Activated T-helper 17 cell treated with anti-CD3 and anti-CD28 coated beads, Interleukin-2, amount 50 U/mL, for 72 hours (primary cell): ENCODE measurements around the gene BTBD16. TPM values are rescaled to one million over a fixed set of nuclear protein-coding genes. Genes with fewer than 3 reads are reported as not detected.

Experiments used
- ATAC-seq: fragments of 150-1000 bp; cut with Tn5 transposase; replicated peaks from 2 replicates; pipeline ENCODE4 v1.10.0; 2021; ENCODE audit warnings: mild to moderate bottlenecking, moderate library complexity
- H3K27ac Mint-ChIP-seq: one replicate; pipeline ENCODE4 v1.8.0; 2022; ENCODE audit warnings: mixed read lengths
- H3K27me3 Mint-ChIP-seq: one replicate; pipeline ENCODE4 v1.8.0; 2022; ENCODE audit warnings: mixed read lengths
- H3K36me3 Mint-ChIP-seq: one replicate; pipeline ENCODE4 v1.8.0; 2022; ENCODE audit warnings: low read depth, mild to moderate bottlenecking, mixed read lengths
- H3K4me1 Mint-ChIP-seq: one replicate; pipeline ENCODE4 v1.8.0; 2022; ENCODE audit warnings: mixed read lengths
- H3K4me3 Mint-ChIP-seq: one replicate; pipeline ENCODE4 v1.8.0; 2022; ENCODE audit warnings: mild to moderate bottlenecking, mixed read lengths
- H3K9me3 Mint-ChIP-seq: one replicate; pipeline ENCODE4 v1.8.0; 2022; ENCODE audit warnings: mixed read lengths
- total RNA-seq, 2 donors: library from RNA; stranded (reverse); gene quantifications; one replicate each; pipeline ENCODE4 v1.2.3, GENCODE V29; 2022

The BTBD16 gene
- total RNA-seq, 2 donors from 2014 or later: not detected

- H3K36me3 Mint-ChIP-seq: no peaks in the 10 kb centered on the region
- H3K27ac Mint-ChIP-seq: no peak overlapping the region
- peaks cover 7% of the 10 kb centered on the region for H3K27me3 Mint-ChIP-seq
- H3K9me3 Mint-ChIP-seq: no peaks in the 10 kb centered on the region
- no peak overlapping the region for H3K4me3 Mint-ChIP-seq
- H3K4me1 Mint-ChIP-seq: peaks cover 12% of the 10 kb centered on the region
- ATAC-seq: no peak
Observed at GRCh38 chr10:122291739-122292138, 20.6 kb downstream of the BTBD16 start.

GRCh38 chr10:122292376-122292775 lies 21.3 kb downstream of the BTBD16 start:
- no peak overlapping the region for H3K4me3 Mint-ChIP-seq
- H3K4me1 Mint-ChIP-seq: peaks cover 12% of the 10 kb centered on the region
- peaks cover 6% of the 10 kb centered on the region for H3K27me3 Mint-ChIP-seq
- no peaks in the 10 kb centered on the region for H3K9me3 Mint-ChIP-seq
- no peak for ATAC-seq
- H3K27ac Mint-ChIP-seq: no peak overlapping the region
- no peaks in the 10 kb centered on the region for H3K36me3 Mint-ChIP-seq

GRCh38 chr10:122293156-122293960 lies 22.3 kb downstream of the BTBD16 start:
- peaks cover 12% of the 10 kb centered on the region for H3K4me1 Mint-ChIP-seq
- H3K9me3 Mint-ChIP-seq: no peaks in the 10 kb centered on the region
- no peak overlapping the region for H3K4me3 Mint-ChIP-seq
- peaks cover 2% of the 10 kb centered on the region for H3K27me3 Mint-ChIP-seq
- no peaks in the 10 kb centered on the region for H3K36me3 Mint-ChIP-seq
- no peak overlapping the region for H3K27ac Mint-ChIP-seq
- peak; percentile 52 for ATAC-seq

GRCh38 chr10:122293961-122294380 lies 22.9 kb downstream of the BTBD16 start:
- Mint-ChIP-seq H3K4me3 (no peak overlapping the region), H3K27me3 (no peaks in the 10 kb centered on the region), H3K9me3 (no peaks in the 10 kb centered on the region), H3K27ac (no peak overlapping the region), H3K4me1 (peaks cover 12% of the 10 kb centered on the region), H3K36me3 (no peaks in the 10 kb centered on the region)
- ATAC-seq: no peak

GRCh38 chr10:122294511-122295450 lies 23.7 kb downstream of the BTBD16 start:
- no peaks in the 10 kb centered on the region for H3K36me3 Mint-ChIP-seq
- peaks cover 12% of the 10 kb centered on the region for H3K4me1 Mint-ChIP-seq
- H3K9me3 Mint-ChIP-seq: no peaks in the 10 kb centered on the region
- no peak overlapping the region for H3K27ac Mint-ChIP-seq
- ATAC-seq: no peak
- no peaks in the 10 kb centered on the region for H3K27me3 Mint-ChIP-seq
- no peak overlapping the region for H3K4me3 Mint-ChIP-seq

GRCh38 chr10:122295451-122295809 lies 24.3 kb downstream of the BTBD16 start:
- no peak for ATAC-seq
- no peaks in the 10 kb centered on the region for H3K36me3 Mint-ChIP-seq
- no peaks in the 10 kb centered on the region for H3K9me3 Mint-ChIP-seq
- H3K27me3 Mint-ChIP-seq: no peaks in the 10 kb centered on the region
- no peak overlapping the region for H3K27ac Mint-ChIP-seq
- H3K4me3 Mint-ChIP-seq: no peak overlapping the region
- peaks cover 12% of the 10 kb centered on the region for H3K4me1 Mint-ChIP-seq

- Mint-ChIP-seq H3K27ac (no peak overlapping the region), H3K4me1 (peaks cover 12% of the 10 kb centered on the region), H3K9me3 (no peaks in the 10 kb centered on the region), H3K36me3 (no peaks in the 10 kb centered on the region), H3K27me3 (no peaks in the 10 kb centered on the region), H3K4me3 (no peak overlapping the region)
- ATAC-seq: no peak
Observed at GRCh38 chr10:122296363-122297120, 25.4 kb downstream of the BTBD16 start.

GRCh38 chr10:122297583-122297982 lies 26.5 kb downstream of the BTBD16 start:
- Mint-ChIP-seq H3K27ac (no peak overlapping the region), H3K36me3 (no peaks in the 10 kb centered on the region), H3K4me3 (no peak overlapping the region), H3K27me3 (no peaks in the 10 kb centered on the region), H3K4me1 (peaks cover 12% of the 10 kb centered on the region), H3K9me3 (no peaks in the 10 kb centered on the region)
- no peak for ATAC-seq

- no peak for ATAC-seq
- H3K36me3 Mint-ChIP-seq: no peaks in the 10 kb centered on the region
- peaks cover under 1% of the 10 kb centered on the region for H3K27me3 Mint-ChIP-seq
Observed at GRCh38 chr10:122298206-122298597, 27.1 kb downstream of the BTBD16 start.

GRCh38 chr10:122298598-122299301 lies 27.7 kb downstream of the BTBD16 start:
- H3K4me1 Mint-ChIP-seq: peaks cover 6% of the 10 kb centered on the region
- no peak overlapping the region for H3K4me3 Mint-ChIP-seq
- H3K36me3 Mint-ChIP-seq: no peaks in the 10 kb centered on the region
- H3K27ac Mint-ChIP-seq: no peak overlapping the region
- peaks cover 4% of the 10 kb centered on the region for H3K27me3 Mint-ChIP-seq
- peak; percentile 70 for ATAC-seq
- no peaks in the 10 kb centered on the region for H3K9me3 Mint-ChIP-seq

More at GRCh38 chr10:122298206-122298597, 27.1 kb downstream of the BTBD16 start:
- Mint-ChIP-seq H3K27ac (no peak overlapping the region), H3K9me3 (no peaks in the 10 kb centered on the region), H3K4me3 (no peak overlapping the region), H3K4me1 (peaks cover 8% of the 10 kb centered on the region)

GRCh38 chr10:122299423-122300075 lies 28.5 kb downstream of the BTBD16 start:
- Mint-ChIP-seq H3K4me3 (no peak overlapping the region), H3K27ac (no peak overlapping the region), H3K4me1 (peaks cover 6% of the 10 kb centered on the region), H3K9me3 (no peaks in the 10 kb centered on the region), H3K36me3 (no peaks in the 10 kb centered on the region), H3K27me3 (peaks cover 4% of the 10 kb centered on the region)
- no peak for ATAC-seq

GRCh38 chr10:122301055-122301810 lies 30.1 kb downstream of the BTBD16 start:
- Mint-ChIP-seq H3K36me3 (no peaks in the 10 kb centered on the region), H3K27ac (no peak overlapping the region), H3K4me1 (no peaks in the 10 kb centered on the region), H3K9me3 (no peaks in the 10 kb centered on the region), H3K4me3 (no peak overlapping the region), H3K27me3 (peaks cover 4% of the 10 kb centered on the region)
- ATAC-seq: peak; percentile 71

- Mint-ChIP-seq H3K36me3 (no peaks in the 10 kb centered on the region), H3K27ac (no peak overlapping the region), H3K27me3 (peaks cover 4% of the 10 kb centered on the region), H3K4me1 (no peaks in the 10 kb centered on the region), H3K4me3 (no peak overlapping the region), H3K9me3 (no peaks in the 10 kb centered on the region)
- ATAC-seq: no peak
Observed at GRCh38 chr10:122301811-122302115, 30.7 kb downstream of the BTBD16 start.
